ENCODE data around the gene TSPAN15. TPM values are rescaled to one million over a fixed set of nuclear protein-coding genes. Genes with fewer than 3 reads are reported as not detected.

TSPAN15 gene
- total RNA-seq, 2 donors from 2014 or later = 20.3 to 28.7 TPM

DNA sequence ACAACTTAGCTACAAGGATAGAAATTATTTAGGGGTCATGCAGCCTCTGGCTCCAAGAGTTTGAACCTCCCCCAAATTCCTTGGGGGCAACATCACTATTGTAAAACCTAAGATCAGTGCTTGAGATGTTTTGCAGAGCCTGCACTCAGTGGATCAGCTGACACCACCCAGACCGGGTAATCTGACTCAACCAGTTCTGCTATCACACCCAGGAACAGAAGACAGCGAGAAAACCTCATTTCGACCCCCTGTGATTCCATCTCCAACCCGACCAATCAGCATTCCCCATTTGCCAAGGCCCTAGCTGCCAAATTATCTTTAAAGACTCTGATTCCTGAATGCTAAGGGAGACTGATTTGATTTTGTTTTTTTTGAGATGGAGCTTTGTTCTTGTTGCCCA, 39.8 kb upstream of the TSPAN15 start:
- Mint-ChIP-seq H3K27me3 (no peaks in the 10 kb centered on the region), H3K36me3 (ENCODE audit: low read depth) (no peaks in the 10 kb centered on the region), H3K4me3 (no peak overlapping the region), H3K27ac (peak overlapping the region; percentile 27), H3K4me1 (peaks cover 11% of the 10 kb centered on the region)
- no peak for ATAC-seq
- no peak for DNase-seq
- no peaks in the 10 kb centered on the region for H3K9me3 ChIP-seq (ENCODE audit: control insufficient read depth, low read length, poor library complexity, severe bottlenecking)

DNA sequence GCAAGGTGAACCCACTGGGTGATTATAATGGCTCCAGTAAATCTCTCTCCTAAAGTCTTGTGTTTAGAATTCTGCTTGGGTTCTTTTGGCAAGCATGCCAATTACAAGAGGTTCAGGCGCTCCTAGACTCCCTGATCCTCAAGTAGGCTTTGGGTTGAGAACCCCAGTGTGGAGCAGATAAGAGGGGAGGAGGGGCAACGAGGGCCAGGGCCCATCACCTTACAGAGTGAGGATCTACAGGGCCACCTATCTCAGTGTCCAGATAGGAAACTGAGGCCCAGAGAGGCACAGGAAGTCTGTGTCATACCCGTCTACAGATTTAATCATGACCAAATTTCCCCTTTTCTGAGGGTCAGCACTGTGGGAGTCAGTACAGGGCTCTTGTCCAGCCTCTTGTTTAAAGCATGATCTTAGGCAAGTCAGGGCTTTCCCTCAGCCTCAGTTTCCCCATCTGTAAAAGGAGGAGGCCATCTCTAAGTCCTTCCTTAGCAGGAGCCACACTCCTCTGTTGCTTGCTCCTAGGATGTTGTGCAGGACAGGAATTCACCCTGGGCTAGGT, 39.0 kb upstream of the TSPAN15 start:
- Mint-ChIP-seq H3K4me3 (no peak overlapping the region), H3K27ac (peak overlapping the region; percentile 27), H3K4me1 (peaks cover 8% of the 10 kb centered on the region), H3K27me3 (no peaks in the 10 kb centered on the region), H3K36me3 (ENCODE audit: low read depth) (no peaks in the 10 kb centered on the region)
- no peaks in the 10 kb centered on the region for H3K9me3 ChIP-seq (ENCODE audit: control insufficient read depth, low read length, poor library complexity, severe bottlenecking)
- no peak for DNase-seq
- no peak for ATAC-seq

- H3K27me3 Mint-ChIP-seq = no peaks in the 10 kb centered on the region
- H3K4me3 Mint-ChIP-seq = no peak overlapping the region
- DNase-seq (no peak), ATAC-seq (no peak)
- H3K9me3 ChIP-seq (ENCODE audit: control insufficient read depth, low read length, poor library complexity, severe bottlenecking) = no peaks in the 10 kb centered on the region
- peaks cover 4% of the 10 kb centered on the region for H3K4me1 Mint-ChIP-seq
- H3K27ac Mint-ChIP-seq = no peak overlapping the region
- H3K36me3 Mint-ChIP-seq (ENCODE audit: low read depth) = no peaks in the 10 kb centered on the region
Measured at GRCh38 chr10:69413221-69413865, 37.9 kb upstream of the TSPAN15 start.

DNA sequence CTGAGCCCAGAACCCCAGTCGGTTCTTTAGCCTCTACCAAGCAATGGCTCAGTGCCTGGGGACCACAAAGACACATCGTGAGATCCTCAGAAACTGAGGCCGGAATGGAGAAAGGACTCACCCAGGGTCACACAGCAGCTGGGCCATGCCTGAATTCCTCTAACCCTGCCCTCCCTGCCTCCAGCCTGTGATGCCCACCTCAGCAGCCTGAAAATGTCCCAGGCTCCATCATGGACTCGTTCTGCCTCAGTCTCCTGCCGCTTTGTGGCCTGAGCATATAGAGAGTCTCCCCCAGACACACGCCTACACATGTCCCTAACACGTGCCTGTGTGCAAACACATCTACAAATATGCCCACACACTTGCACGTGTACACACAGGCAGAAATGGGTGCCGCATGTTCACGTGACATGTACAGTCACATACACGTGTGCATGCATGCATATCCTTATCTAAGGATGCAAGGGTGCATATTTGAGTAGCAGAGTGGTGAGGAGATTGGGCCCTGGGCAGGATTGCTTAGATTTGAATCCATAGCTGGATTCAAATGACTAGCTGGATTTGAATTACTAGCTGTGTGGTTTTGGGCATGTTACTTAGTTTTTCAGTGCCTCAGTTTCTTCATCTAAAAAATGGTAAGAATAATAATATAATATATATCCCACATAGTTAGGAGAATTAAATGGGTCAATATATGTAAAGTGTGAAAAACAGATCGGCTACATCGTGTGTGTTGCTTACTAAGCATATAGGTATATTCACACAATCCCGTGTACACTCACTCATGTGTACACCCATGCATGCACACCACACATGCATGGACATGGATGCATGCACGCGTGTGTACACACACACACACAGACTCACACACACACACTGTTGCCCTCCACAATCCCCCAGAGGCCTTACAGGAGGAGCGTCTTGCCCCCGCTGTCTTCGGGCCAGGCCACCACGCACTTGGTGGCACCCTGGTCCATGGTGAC, 36.9 kb upstream of the TSPAN15 start:
- Mint-ChIP-seq H3K27me3 (no peaks in the 10 kb centered on the region), H3K27ac (no peak overlapping the region), H3K4me3 (no peak overlapping the region), H3K36me3 (ENCODE audit: low read depth) (no peaks in the 10 kb centered on the region), H3K4me1 (no peaks in the 10 kb centered on the region)
- no peaks in the 10 kb centered on the region for H3K9me3 ChIP-seq (ENCODE audit: control insufficient read depth, low read length, poor library complexity, severe bottlenecking)
- DNase-seq (no peak), ATAC-seq (no peak)

DNA sequence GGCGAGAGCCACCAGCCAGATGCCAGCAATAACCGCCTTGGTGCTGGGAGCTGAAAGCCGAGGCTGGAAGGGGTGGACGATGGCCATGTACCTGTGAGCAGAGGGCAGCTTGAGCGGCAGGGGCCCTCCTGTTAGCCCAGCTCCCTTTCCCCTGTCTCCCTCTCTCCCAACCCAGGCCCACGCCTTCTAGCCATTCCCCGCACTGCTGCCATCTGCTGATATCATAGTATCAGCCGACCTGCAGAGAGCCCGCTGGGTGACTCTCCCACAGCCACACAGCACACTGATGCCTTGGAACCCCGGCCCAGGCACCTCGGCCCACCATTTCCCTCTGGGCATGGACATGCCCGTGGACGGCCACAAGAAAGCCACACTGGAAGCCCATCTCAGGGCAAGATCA, 36.2 kb upstream of the TSPAN15 start:
- ATAC-seq (no peak), DNase-seq (no peak)
- no peaks in the 10 kb centered on the region for H3K9me3 ChIP-seq (ENCODE audit: control insufficient read depth, low read length, poor library complexity, severe bottlenecking)
- Mint-ChIP-seq H3K36me3 (ENCODE audit: low read depth) (no peaks in the 10 kb centered on the region), H3K27me3 (no peaks in the 10 kb centered on the region), H3K4me3 (no peak overlapping the region), H3K4me1 (peaks cover 3% of the 10 kb centered on the region), H3K27ac (no peak overlapping the region)

GRCh38 chr10:69415951-69416350, 35.3 kb upstream of the TSPAN15 start:
- Mint-ChIP-seq H3K4me1 (peaks cover 3% of the 10 kb centered on the region), H3K36me3 (ENCODE audit: low read depth) (no peaks in the 10 kb centered on the region), H3K27me3 (no peaks in the 10 kb centered on the region), H3K4me3 (no peak overlapping the region), H3K27ac (no peak overlapping the region)
- no peak for DNase-seq
- ATAC-seq = no peak
- H3K9me3 ChIP-seq (ENCODE audit: control insufficient read depth, low read length, poor library complexity, severe bottlenecking) = no peaks in the 10 kb centered on the region

GRCh38 chr10:69416695-69417094, 34.6 kb upstream of the TSPAN15 start, which contains the start of gene TACR2:
TSS of gene TACR2 (minus strand) at chr10:69416918. CDS start at chr10:69416323, 595 bp downstream.
- no peaks in the 10 kb centered on the region for H3K9me3 ChIP-seq (ENCODE audit: control insufficient read depth, low read length, poor library complexity, severe bottlenecking)
- H3K4me1 Mint-ChIP-seq = peaks cover 3% of the 10 kb centered on the region
- no peak for ATAC-seq
- H3K27me3 Mint-ChIP-seq = no peaks in the 10 kb centered on the region
- no peak within 1 kb of the TSS for H3K27ac Mint-ChIP-seq
- no peak for DNase-seq
- no peak within 1 kb of the TSS for H3K4me3 Mint-ChIP-seq
- no peaks in the 10 kb centered on the region for H3K36me3 Mint-ChIP-seq (ENCODE audit: low read depth)

DNA sequence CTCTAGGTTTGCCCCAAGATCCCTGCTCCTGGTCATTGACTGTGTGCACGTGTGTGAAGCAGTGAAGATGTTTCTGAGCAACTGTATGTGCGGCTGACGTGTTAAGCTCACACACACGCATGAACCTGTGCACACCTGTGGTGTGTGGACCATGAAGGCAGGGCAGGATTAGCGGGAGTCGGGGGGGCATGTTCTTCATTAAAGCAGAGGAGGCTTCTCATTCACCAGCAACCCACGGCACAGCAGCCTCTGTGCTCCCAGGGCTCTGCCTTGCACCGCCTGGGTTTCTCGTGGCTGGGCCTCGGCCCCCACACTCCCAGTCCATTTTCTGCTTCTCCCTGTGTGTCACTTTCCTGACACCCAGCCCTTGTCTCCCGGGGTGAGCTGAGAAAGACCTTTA, 33.7 kb upstream of the TSPAN15 start:
- no peaks in the 10 kb centered on the region for H3K27me3 Mint-ChIP-seq
- H3K4me3 Mint-ChIP-seq = no peak overlapping the region
- H3K27ac Mint-ChIP-seq = no peak overlapping the region
- DNase-seq = no peak
- H3K9me3 ChIP-seq (ENCODE audit: control insufficient read depth, low read length, poor library complexity, severe bottlenecking) = no peaks in the 10 kb centered on the region
- H3K4me1 Mint-ChIP-seq = peaks cover 10% of the 10 kb centered on the region
- no peak for ATAC-seq
- no peaks in the 10 kb centered on the region for H3K36me3 Mint-ChIP-seq (ENCODE audit: low read depth)

GRCh38 chr10:69418052-69418752, 33.1 kb upstream of the TSPAN15 start:
- no peaks in the 10 kb centered on the region for H3K27me3 Mint-ChIP-seq
- H3K27ac Mint-ChIP-seq = no peak overlapping the region
- no peak for DNase-seq
- H3K36me3 Mint-ChIP-seq (ENCODE audit: low read depth) = no peaks in the 10 kb centered on the region
- H3K9me3 ChIP-seq (ENCODE audit: control insufficient read depth, low read length, poor library complexity, severe bottlenecking) = no peaks in the 10 kb centered on the region
- H3K4me3 Mint-ChIP-seq = no peak overlapping the region
- H3K4me1 Mint-ChIP-seq = peaks cover 12% of the 10 kb centered on the region
- no peak for ATAC-seq

DNA sequence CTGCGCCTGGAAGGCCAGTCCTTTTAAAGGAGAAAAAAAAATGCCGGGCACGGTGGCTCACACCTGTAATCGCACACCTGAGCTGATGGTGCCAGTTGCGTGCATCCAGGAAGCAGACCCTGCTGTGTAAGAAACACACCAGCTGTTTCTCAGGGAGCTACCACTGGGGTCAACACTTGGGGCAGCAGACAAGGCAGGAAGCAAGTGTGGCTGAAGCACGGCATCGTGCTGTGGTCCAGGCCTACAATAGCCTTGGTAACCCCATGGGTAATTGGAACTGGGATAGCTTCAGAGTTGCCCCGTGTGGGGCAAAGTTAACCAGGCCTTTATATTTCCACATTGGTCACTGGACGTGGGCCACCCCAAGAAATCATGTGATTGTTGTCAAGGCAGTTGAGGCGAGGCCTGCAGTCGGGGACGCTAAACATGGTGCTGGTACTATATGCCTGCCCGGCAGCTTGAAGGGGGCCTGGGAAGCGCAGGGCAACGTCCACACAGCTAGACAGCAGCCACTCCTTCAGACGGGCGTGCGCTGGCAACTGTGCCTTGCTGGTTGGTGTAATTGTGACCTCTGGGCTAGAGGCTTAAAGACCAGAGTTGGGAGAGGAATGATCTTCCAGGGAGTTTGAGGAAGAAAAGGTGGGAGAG, 32.0 kb upstream of the TSPAN15 start:
- no peak for DNase-seq
- Mint-ChIP-seq H3K4me1 (peaks cover 16% of the 10 kb centered on the region), H3K36me3 (ENCODE audit: low read depth) (no peaks in the 10 kb centered on the region), H3K27me3 (no peaks in the 10 kb centered on the region), H3K27ac (no peak overlapping the region), H3K4me3 (no peak overlapping the region)
- H3K9me3 ChIP-seq (ENCODE audit: control insufficient read depth, low read length, poor library complexity, severe bottlenecking) = no peaks in the 10 kb centered on the region
- no peak for ATAC-seq

GRCh38 chr10:69419744-69420126, 31.5 kb upstream of the TSPAN15 start:
- H3K27me3 Mint-ChIP-seq = no peaks in the 10 kb centered on the region
- ATAC-seq (no peak), DNase-seq (no peak)
- no peak overlapping the region for H3K4me3 Mint-ChIP-seq
- no peaks in the 10 kb centered on the region for H3K9me3 ChIP-seq (ENCODE audit: control insufficient read depth, low read length, poor library complexity, severe bottlenecking)
- no peak overlapping the region for H3K27ac Mint-ChIP-seq
- H3K4me1 Mint-ChIP-seq = peaks cover 16% of the 10 kb centered on the region
- no peaks in the 10 kb centered on the region for H3K36me3 Mint-ChIP-seq (ENCODE audit: low read depth)

DNA sequence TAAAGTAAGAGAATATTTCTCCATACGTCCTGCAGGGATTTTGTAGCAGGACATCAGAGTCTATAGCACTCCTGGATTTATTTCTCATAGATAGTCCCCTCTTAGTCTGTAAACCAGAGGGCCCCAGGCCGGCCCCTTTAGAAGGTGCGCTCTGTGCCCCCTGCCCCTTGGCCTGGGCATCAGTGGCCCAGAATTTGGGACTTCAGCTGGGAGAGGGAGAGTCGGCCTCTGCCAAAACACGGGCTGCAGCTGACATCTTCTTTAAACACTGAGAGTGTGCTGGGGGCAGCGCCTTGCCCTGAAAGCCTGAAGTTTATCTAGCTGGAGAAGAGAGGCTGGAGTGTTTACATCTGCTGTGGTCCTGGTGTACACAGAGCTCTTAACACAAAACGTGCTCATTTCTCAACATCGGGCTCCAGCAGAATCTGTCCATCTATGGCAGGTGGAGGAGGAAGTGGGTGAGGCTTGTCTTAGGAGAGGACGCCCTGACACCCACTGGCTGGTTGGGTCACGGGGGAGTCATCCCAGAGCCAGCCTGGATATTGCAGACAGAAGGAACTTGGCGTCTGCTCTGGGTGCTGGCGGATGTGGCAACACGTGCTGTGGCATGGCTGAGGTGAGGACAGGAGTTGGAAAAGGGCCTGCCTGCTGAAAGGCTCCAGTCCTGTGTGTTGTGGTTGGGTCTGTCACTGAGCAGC, 29.5 kb upstream of the TSPAN15 start:
- no peak for ATAC-seq
- Mint-ChIP-seq H3K27me3 (no peaks in the 10 kb centered on the region), H3K4me3 (peak overlapping the region; percentile 8), H3K36me3 (ENCODE audit: low read depth) (no peaks in the 10 kb centered on the region), H3K27ac (peak overlapping the region; percentile 79), H3K4me1 (peaks cover 34% of the 10 kb centered on the region)
- H3K9me3 ChIP-seq (ENCODE audit: control insufficient read depth, low read length, poor library complexity, severe bottlenecking) = no peaks in the 10 kb centered on the region
- DNase-seq = no peak

Data from T-helper 17 cell (primary cell).